Astrocyte (in vitro differentiated cells and primary cell): ENCODE measurements around the gene CRACR2A. TPM values are rescaled to one million over a fixed set of nuclear protein-coding genes. Genes with fewer than 3 reads are reported as not detected.

ENCODE experiments used
- DNase-seq: peaks from one replicate; pipeline ENCODE4 v3.0.0-alpha.2; 2010; ENCODE audit warnings: low read depth
- FAIRE-seq: peaks from 2 replicates; lab custom pipeline; 2011; peaks lifted over from hg19 to GRCh38; lab: Jason Lieb, UNC
- H2AFZ ChIP-seq: 2 replicates; pipeline ENCODE4 v1.6.0; 2012; ENCODE audit warnings: low read depth, low read length, inconsistent platforms
- H3K27ac ChIP-seq: 2 replicates; pipeline ENCODE4 v1.5.1; 2011; ENCODE audit warnings: low read depth, low read length, inconsistent platforms
- H3K27me3 ChIP-seq: 2 replicates; pipeline ENCODE4 v1.6.0; 2011; ENCODE audit warnings: low read length, inconsistent platforms; ENCODE audit not compliant: insufficient read depth
- H3K36me3 ChIP-seq: 2 replicates; pipeline ENCODE4 v1.5.1; 2011; ENCODE audit warnings: low read length, inconsistent platforms; ENCODE audit not compliant: insufficient read depth
- H3K4me1 ChIP-seq: 2 replicates; pipeline ENCODE4 v1.5.1; 2011; ENCODE audit warnings: low read length, inconsistent platforms; ENCODE audit not compliant: insufficient read depth
- H3K4me2 ChIP-seq: 2 replicates; pipeline ENCODE4 v1.6.0; 2012; ENCODE audit warnings: low read length, inconsistent platforms
- H3K4me3 ChIP-seq: 2 replicates; pipeline ENCODE4 v1.5.1; 2011; ENCODE audit warnings: low read depth, mild to moderate bottlenecking, low read length, inconsistent platforms; ENCODE audit not compliant: insufficient read depth
- H3K79me2 ChIP-seq: 2 replicates; pipeline ENCODE4 v1.6.0; 2012; ENCODE audit warnings: mild to moderate bottlenecking, low read length, inconsistent platforms; ENCODE audit not compliant: insufficient read depth
- H3K9ac ChIP-seq: 2 replicates; pipeline ENCODE4 v1.6.0; 2012; ENCODE audit warnings: mild to moderate bottlenecking, low read length, inconsistent platforms
- H3K9me3 ChIP-seq: 2 replicates; pipeline ENCODE4 v1.5.1; 2012; ENCODE audit warnings: low read depth, mild to moderate bottlenecking, low read length, inconsistent platforms; ENCODE audit not compliant: insufficient read depth
- H4K20me1 ChIP-seq: 2 replicates; pipeline ENCODE4 v1.6.0; 2012; ENCODE audit warnings: low read length, inconsistent platforms; ENCODE audit not compliant: insufficient read depth
- H3K27ac Mint-ChIP-seq: one replicate; pipeline ENCODE4 v1.8.0; 2021; ENCODE audit warnings: mild to moderate bottlenecking, mixed read lengths; ENCODE audit not compliant: unreplicated experiment
- H3K27me3 Mint-ChIP-seq: one replicate; pipeline ENCODE4 v1.8.0; 2021; ENCODE audit warnings: low read depth, mixed read lengths; ENCODE audit not compliant: unreplicated experiment
- H3K36me3 Mint-ChIP-seq: one replicate; pipeline ENCODE4 v1.8.0; 2021; ENCODE audit warnings: low read depth, mixed read lengths; ENCODE audit not compliant: unreplicated experiment
- H3K4me1 Mint-ChIP-seq: one replicate; pipeline ENCODE4 v1.8.0; 2021; ENCODE audit warnings: low read depth, mixed read lengths; ENCODE audit not compliant: unreplicated experiment
- H3K4me3 Mint-ChIP-seq: one replicate; pipeline ENCODE4 v1.8.0; 2021; ENCODE audit warnings: mild to moderate bottlenecking, moderate library complexity, mixed read lengths; ENCODE audit not compliant: unreplicated experiment
- H3K9me3 Mint-ChIP-seq: one replicate; pipeline ENCODE4 v1.8.0; 2021; ENCODE audit warnings: mild to moderate bottlenecking, mixed read lengths; ENCODE audit not compliant: unreplicated experiment
- EZH2 ChIP-seq: IDR thresholded peaks from 2 replicates; pipeline ENCODE4 v1.6.1; 2012; ENCODE audit warnings: mild to moderate bottlenecking, low read length, inconsistent platforms; ENCODE audit not compliant: insufficient read depth
- total RNA-seq: library from RNA; stranded (reverse); gene quantifications from 2 replicates; pipeline ENCODE4 v1.2.1, GENCODE V29; 2021
- TF ChIP-seq, protein P1 (sequence below): IDR thresholded peaks from 2 replicates; pipeline ENCODE4 v1.5.1; 2011; ENCODE audit warnings: low read depth, mild to moderate bottlenecking, inconsistent platforms, low read length, moderate library complexity; ENCODE audit not compliant: insufficient read depth

The CRACR2A gene
- total RNA-seq, 1 donor from 2014 or later: 1.5 TPM

DNA sequence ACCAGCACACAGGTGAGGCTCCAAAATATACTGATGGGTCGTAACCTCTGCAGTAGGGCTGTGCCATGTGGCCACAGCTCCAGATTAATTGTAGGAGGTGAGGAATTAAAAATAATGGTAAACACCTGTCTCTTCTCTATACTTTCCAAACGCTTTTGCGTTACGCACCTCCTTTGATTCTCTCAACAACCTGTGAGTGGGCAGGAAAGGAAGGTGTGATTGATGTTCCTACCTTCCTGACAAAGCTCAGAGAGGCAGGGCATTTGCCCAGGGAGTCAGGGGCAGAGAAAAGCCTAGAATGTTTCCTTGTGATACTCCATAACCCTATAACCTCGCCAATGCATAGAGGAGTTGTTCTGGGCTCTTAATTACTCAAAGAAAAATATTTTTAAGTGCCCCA is 137.0 kb downstream of the CRACR2A start:
- no peaks in the 10 kb centered on the region for H3K9me3 Mint-ChIP-seq
- DNase-seq (no peak), FAIRE-seq (no peak)
- H3K27ac Mint-ChIP-seq: no peak overlapping the region
- H3K27ac ChIP-seq: no peak overlapping the region
- H3K4me2 ChIP-seq: no peak overlapping the region
- H3K4me1 ChIP-seq: no peaks in the 10 kb centered on the region
- H3K4me3 ChIP-seq: no peak overlapping the region
- no peak overlapping the region for H3K9ac ChIP-seq
- no peaks in the 10 kb centered on the region for H4K20me1 ChIP-seq
- TF ChIP-seq, protein P1, sequence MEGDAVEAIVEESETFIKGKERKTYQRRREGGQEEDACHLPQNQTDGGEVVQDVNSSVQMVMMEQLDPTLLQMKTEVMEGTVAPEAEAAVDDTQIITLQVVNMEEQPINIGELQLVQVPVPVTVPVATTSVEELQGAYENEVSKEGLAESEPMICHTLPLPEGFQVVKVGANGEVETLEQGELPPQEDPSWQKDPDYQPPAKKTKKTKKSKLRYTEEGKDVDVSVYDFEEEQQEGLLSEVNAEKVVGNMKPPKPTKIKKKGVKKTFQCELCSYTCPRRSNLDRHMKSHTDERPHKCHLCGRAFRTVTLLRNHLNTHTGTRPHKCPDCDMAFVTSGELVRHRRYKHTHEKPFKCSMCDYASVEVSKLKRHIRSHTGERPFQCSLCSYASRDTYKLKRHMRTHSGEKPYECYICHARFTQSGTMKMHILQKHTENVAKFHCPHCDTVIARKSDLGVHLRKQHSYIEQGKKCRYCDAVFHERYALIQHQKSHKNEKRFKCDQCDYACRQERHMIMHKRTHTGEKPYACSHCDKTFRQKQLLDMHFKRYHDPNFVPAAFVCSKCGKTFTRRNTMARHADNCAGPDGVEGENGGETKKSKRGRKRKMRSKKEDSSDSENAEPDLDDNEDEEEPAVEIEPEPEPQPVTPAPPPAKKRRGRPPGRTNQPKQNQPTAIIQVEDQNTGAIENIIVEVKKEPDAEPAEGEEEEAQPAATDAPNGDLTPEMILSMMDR: no peak
- TF ChIP-seq EZH2: no peak
- H3K79me2 ChIP-seq: no peaks in the 10 kb centered on the region
- H3K36me3 Mint-ChIP-seq: no peaks in the 10 kb centered on the region
- H3K27me3 Mint-ChIP-seq: peaks cover 49% of the 10 kb centered on the region
- H3K4me3 Mint-ChIP-seq: no peak overlapping the region
- no peaks in the 10 kb centered on the region for H3K9me3 ChIP-seq
- H3K27me3 ChIP-seq: no peaks in the 10 kb centered on the region
- H3K4me1 Mint-ChIP-seq: no peaks in the 10 kb centered on the region
- H3K36me3 ChIP-seq: no peaks in the 10 kb centered on the region
- H2AFZ ChIP-seq: no peak overlapping the region

DNA sequence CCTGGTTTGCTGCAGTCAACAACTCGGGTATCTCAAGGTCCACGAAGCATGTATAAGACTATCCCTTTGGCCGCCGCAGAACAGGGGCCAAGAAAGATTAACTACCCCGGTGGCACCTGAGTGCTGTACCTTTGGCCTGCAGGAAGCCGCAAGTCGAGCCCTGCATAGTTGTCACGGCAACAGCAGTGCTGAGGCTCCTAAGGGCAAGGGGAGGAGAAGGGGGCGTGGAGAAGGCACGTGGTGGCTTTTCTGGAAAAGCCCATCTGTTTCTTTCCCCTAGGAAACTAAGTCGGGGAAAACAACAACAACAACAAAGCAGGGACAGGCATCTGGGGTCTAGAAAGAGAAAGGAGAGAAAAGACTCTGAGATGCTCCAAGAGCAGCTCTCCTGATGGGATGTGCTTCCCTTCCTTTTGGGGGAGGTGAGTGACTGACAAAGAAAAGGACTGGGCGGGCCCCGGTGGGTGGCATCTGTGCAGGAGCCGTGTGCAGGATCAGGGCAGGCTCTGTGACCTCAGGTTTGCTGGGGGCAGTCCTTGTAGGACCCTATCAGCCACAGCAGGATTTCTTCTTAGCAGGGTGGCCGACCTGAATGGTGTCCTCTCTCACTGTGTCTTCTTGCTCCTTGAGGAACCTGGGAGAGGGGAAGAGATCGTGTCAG is 138.0 kb downstream of the CRACR2A start:
- Histone ChIP-seq H3K4me3 (no peak overlapping the region), H3K9me3 (no peaks in the 10 kb centered on the region), H4K20me1 (no peaks in the 10 kb centered on the region), H3K79me2 (no peaks in the 10 kb centered on the region), H3K4me1 (no peaks in the 10 kb centered on the region), H3K9ac (no peak overlapping the region), H3K27ac (no peak overlapping the region), H3K27me3 (no peaks in the 10 kb centered on the region), H3K4me2 (no peak overlapping the region), H3K36me3 (no peaks in the 10 kb centered on the region), H2AFZ (no peak overlapping the region)
- no peak for TF ChIP-seq EZH2
- H3K27me3 Mint-ChIP-seq: peaks cover 49% of the 10 kb centered on the region
- FAIRE-seq (no peak), DNase-seq (no peak)
- H3K36me3 Mint-ChIP-seq: no peaks in the 10 kb centered on the region
- no peaks in the 10 kb centered on the region for H3K4me1 Mint-ChIP-seq
- no peak overlapping the region for H3K27ac Mint-ChIP-seq
- H3K4me3 Mint-ChIP-seq: no peak overlapping the region
- no peaks in the 10 kb centered on the region for H3K9me3 Mint-ChIP-seq

DNA sequence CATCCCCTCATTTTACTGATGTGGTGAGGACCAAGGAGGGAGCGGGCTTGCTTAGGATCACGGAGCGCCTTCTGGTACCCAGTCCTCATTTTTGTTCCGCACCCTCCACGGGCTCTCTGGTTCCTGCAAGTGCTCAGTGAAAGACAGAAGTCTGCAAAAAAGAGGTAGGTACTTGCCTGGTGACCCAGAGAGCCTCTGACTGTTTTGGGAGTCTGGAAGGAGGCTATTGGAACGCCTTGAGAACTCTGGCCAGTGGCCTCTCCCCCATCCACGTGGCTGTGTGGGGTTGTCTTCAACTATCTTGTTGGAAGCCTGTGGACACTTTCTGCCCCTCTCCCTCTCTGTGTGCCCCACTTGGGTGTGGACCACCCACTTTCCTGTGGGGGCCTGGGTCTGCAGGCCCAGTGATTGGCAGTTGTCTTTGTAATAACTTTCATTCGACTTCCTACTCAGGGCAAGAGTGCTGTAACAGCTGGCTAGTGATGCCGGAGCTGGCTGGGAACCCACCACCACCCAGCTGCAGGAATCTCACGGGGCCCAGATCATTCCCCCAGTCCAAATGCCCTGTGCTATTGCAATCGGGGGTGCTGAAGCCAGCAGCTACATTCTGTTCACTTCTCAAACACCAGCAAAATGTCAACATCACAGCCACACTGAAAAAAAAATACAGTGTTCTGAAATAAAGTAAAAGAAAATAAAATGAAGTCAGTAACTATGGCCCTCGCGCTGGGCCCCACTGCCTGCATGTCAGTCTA is 139.1 kb downstream of the CRACR2A start:
- H3K27me3 ChIP-seq: no peaks in the 10 kb centered on the region
- H3K4me2 ChIP-seq: no peak overlapping the region
- Mint-ChIP-seq H3K36me3 (no peaks in the 10 kb centered on the region), H3K27me3 (peaks cover 47% of the 10 kb centered on the region), H3K9me3 (no peaks in the 10 kb centered on the region), H3K4me1 (no peaks in the 10 kb centered on the region), H3K27ac (no peak overlapping the region), H3K4me3 (no peak overlapping the region)
- H3K9me3 ChIP-seq: no peaks in the 10 kb centered on the region
- no peak overlapping the region for H3K4me3 ChIP-seq
- no peaks in the 10 kb centered on the region for H3K36me3 ChIP-seq
- DNase-seq (no peak), FAIRE-seq (no peak)
- H3K4me1 ChIP-seq: no peaks in the 10 kb centered on the region
- H3K79me2 ChIP-seq: no peaks in the 10 kb centered on the region
- no peaks in the 10 kb centered on the region for H4K20me1 ChIP-seq
- TF ChIP-seq EZH2: no peak
- TF ChIP-seq, protein P1: no peak
- no peak overlapping the region for H2AFZ ChIP-seq
- H3K27ac ChIP-seq: no peak overlapping the region
- no peak overlapping the region for H3K9ac ChIP-seq
